ENCODE results near the gene ITGA4.

DNA sequence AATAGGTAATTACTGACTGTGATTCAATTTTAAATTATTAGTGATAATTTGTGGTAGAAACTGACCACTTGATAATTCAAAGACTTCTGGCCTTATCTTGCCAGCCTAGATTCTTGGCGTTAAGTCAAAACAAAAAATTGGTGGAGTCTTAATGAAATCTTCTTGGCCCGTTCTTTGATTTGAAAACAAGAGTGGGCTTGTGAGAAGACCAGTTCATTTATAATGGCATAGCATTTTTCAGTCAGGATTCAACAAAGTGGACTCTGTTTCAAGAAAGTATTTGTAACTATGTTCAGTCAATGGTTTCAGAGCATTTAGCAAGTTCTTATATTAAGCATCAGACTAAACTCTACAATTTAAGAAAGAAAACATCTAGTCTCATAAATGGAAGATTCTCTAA lies 26.0 kb downstream of the ITGA4 start:
- TF ChIP-seq, protein P1, sequence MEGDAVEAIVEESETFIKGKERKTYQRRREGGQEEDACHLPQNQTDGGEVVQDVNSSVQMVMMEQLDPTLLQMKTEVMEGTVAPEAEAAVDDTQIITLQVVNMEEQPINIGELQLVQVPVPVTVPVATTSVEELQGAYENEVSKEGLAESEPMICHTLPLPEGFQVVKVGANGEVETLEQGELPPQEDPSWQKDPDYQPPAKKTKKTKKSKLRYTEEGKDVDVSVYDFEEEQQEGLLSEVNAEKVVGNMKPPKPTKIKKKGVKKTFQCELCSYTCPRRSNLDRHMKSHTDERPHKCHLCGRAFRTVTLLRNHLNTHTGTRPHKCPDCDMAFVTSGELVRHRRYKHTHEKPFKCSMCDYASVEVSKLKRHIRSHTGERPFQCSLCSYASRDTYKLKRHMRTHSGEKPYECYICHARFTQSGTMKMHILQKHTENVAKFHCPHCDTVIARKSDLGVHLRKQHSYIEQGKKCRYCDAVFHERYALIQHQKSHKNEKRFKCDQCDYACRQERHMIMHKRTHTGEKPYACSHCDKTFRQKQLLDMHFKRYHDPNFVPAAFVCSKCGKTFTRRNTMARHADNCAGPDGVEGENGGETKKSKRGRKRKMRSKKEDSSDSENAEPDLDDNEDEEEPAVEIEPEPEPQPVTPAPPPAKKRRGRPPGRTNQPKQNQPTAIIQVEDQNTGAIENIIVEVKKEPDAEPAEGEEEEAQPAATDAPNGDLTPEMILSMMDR (IDR thresholded peaks at IDR 0.05): no peak
- TF ChIP-seq POLR2A (IDR thresholded peaks at IDR 0.05) (no peak), POLR2AphosphoS5 (IDR thresholded peaks at IDR 0.05) (no peak), EP300 (IDR thresholded peaks at IDR 0.05) (no peak)

Data from stomach (tissue), 4 donors.